ENCODE data around the gene FAM50B. TPM values are rescaled to one million over a fixed set of nuclear protein-coding genes. Genes with fewer than 3 reads are reported as not detected.
A peak's percentile ranks its signal among the peaks of the same experiment; 100 is the strongest.

The FAM50B gene
- total and polyA plus RNA-seq, 2 of the 13 experiments (the other 11 are each of a cell fraction or from before 2014, with no cell fraction given) = 0.05 TPM; not detected in 1

- TF ChIP-seq, protein P1, sequence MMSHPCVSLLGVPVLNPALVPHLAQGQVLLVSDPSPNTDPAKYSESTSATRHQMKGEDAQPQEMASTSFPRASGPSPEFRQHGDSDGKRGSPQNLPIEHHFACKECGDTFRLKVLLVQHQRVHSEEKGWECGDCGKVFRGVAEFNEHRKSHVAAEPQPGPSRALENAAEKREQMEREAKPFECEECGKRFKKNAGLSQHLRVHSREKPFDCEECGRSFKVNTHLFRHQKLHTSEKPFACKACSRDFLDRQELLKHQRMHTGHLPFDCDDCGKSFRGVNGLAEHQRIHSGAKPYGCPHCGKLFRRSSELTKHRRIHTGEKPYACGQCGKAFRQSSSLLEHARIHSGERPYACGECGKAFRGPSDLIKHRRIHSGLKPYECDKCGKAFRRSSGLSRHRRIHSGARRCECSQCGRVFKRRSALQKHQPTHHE (CRISPR knock-in tag; IDR thresholded peaks at IDR 0.05; ENCODE audit: borderline replicate concordance) = 0 out of 2 replicates have a peak, but pooled peaks have one; percentile 60
- TF ChIP-seq, protein P2, sequence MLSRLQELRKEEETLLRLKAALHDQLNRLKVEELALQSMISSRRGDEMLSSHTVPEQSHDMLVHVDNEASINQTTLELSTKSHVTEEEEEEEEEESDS (CRISPR knock-in tag; IDR thresholded peaks at IDR 0.05; ENCODE audit: borderline replicate concordance) = no peak
- TF ChIP-seq FOXP1 (IDR thresholded peaks at IDR 0.05) = no peak
- TF ChIP-seq FOXP1 (CRISPR knock-in tag; IDR thresholded peaks at IDR 0.05) = 0 out of 2 replicates have a peak, but pooled peaks have one; percentile 33
- 0 out of 2 replicates have a peak, but pooled peaks have one; percentile 56 for TF ChIP-seq TOE1 (CRISPR knock-in tag; IDR thresholded peaks at IDR 0.05)
- TF ChIP-seq KLF16 (CRISPR knock-in tag; IDR thresholded peaks at IDR 0.05) = peak in 1 of 2 experiments; percentile 72; a peak in 1 of 4 replicates
- peak in 1 of 2 experiments; percentile 55; a peak in 2 of 4 replicates for TF ChIP-seq NR2F1 (CRISPR knock-in tag; IDR thresholded peaks at IDR 0.05)
- TF ChIP-seq NONO (IDR thresholded peaks at IDR 0.05) = no peak
- peak; percentile 61 for TF ChIP-seq NONO (CRISPR knock-in tag; conservative IDR thresholded peaks at IDR 0.05)
- TF ChIP-seq, protein P3, sequence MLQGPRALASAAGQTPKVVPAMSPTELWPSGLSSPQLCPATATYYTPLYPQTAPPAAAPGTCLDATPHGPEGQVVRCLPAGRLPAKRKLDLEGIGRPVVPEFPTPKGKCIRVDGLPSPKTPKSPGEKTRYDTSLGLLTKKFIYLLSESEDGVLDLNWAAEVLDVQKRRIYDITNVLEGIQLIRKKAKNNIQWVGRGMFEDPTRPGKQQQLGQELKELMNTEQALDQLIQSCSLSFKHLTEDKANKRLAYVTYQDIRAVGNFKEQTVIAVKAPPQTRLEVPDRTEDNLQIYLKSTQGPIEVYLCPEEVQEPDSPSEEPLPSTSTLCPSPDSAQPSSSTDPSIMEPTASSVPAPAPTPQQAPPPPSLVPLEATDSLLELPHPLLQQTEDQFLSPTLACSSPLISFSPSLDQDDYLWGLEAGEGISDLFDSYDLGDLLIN (CRISPR knock-in tag; IDR thresholded peaks at IDR 0.05; ENCODE audit: borderline replicate concordance) = no peak
- TF ChIP-seq ELF1 (CRISPR knock-in tag; IDR thresholded peaks at IDR 0.05) = peak; percentile 40; the same call in 1 of the 2 replicates
- TF ChIP-seq FOSL2 (CRISPR knock-in tag; IDR thresholded peaks at IDR 0.05) = peak; percentile 48
- peak; percentile 72 for TF ChIP-seq KMT2A (CRISPR knock-in tag; IDR thresholded peaks at IDR 0.05)
- peak; percentile 57 for TF ChIP-seq FOXO1 (CRISPR knock-in tag; IDR thresholded peaks at IDR 0.05)
- TF ChIP-seq ZNF552 (CRISPR knock-in tag; IDR thresholded peaks at IDR 0.05; ENCODE audit: borderline replicate concordance) = 0 out of 2 replicates have a peak, but pooled peaks have one; percentile 3
- TF ChIP-seq RBFOX2 (IDR thresholded peaks at IDR 0.05; ENCODE audit: low read depth, low read length) = peak; percentile 51; the same call in 1 of the 2 replicates
- peak; percentile 37; the same call in 1 of the 2 replicates for TF ChIP-seq TBX2 (CRISPR knock-in tag; IDR thresholded peaks at IDR 0.05; ENCODE audit: borderline replicate concordance)
- TF ChIP-seq ZNF724P (CRISPR knock-in tag; IDR thresholded peaks at IDR 0.05; ENCODE audit: borderline replicate concordance) = no peak
- peak; percentile 67 for TF ChIP-seq TFE3 (CRISPR knock-in tag; IDR thresholded peaks at IDR 0.05)
- peak; percentile 82 for TF ChIP-seq CSRNP1 (CRISPR knock-in tag; IDR thresholded peaks at IDR 0.05)
- TF ChIP-seq NFKB2 (CRISPR knock-in tag; IDR thresholded peaks at IDR 0.05; ENCODE audit: borderline replicate concordance) = peak; percentile 46; the same call in 1 of the 2 replicates
- TF ChIP-seq REPIN1 (CRISPR knock-in tag; IDR thresholded peaks at IDR 0.05; ENCODE audit: borderline replicate concordance, low read depth) = peak; percentile 74; the same call in 1 of the 2 replicates
- TF ChIP-seq NR2C2 (CRISPR knock-in tag; IDR thresholded peaks at IDR 0.05; ENCODE audit: borderline replicate concordance) = 0 out of 2 replicates have a peak, but pooled peaks have one; percentile 43
Measured at GRCh38 chr6:3825331-3825831, 23.8 kb upstream of the FAM50B start (continued).

All from HepG2 (cell line).